OCI-LY7 (cell line): ENCODE measurements around the gene STXBP1. TPM values are rescaled to one million over a fixed set of nuclear protein-coding genes. Genes with fewer than 3 reads are reported as not detected.

Experiments
- BruUV-seq: library from RNA; stranded (reverse); fragments of 400-500 nt; replicated peaks from 2 replicates; lab custom pipeline; 2021; lab: Mats Ljungman, UMichigan
- CTCF ChIA-PET: fragments of 300-600 bp; sonication (Branson Sonifier 250); formaldehyde crosslinking; loops from one replicate; lab custom pipeline; 2022; ENCODE audit warnings: antibody characterized with exemption; ENCODE audit not compliant: unreplicated experiment; lab: Charles Lee
- POLR2A ChIA-PET: fragments of 300-600 bp; sonication (Branson Sonifier 250); formaldehyde crosslinking; loops from one replicate; lab custom pipeline; 2022; ENCODE audit warnings: antibody characterized with exemption; lab: Charles Lee
- DNase-seq: peaks from one replicate; pipeline ENCODE4 v3.0.0-alpha.2; 2015; ENCODE audit warnings: low spot score
- H2AFZ ChIP-seq: fragments of 200-600 bp; sonication (generic), shearing (Covaris generic); 2 replicates; pipeline ENCODE4 v1.6.1; 2014; ENCODE audit warnings: mild to moderate bottlenecking, antibody characterized with exemption, low read length, moderate library complexity
- H3K27ac ChIP-seq: fragments of 200-600 bp; sonication (generic); 2 replicates; pipeline ENCODE4 v1.5.1; 2014; ENCODE audit warnings: mixed run types, low read depth, mild to moderate bottlenecking, moderate library complexity, low read length, inconsistent platforms; ENCODE audit not compliant: poor library complexity, severe bottlenecking
- H3K36me3 ChIP-seq: fragments of 200-600 bp; sonication (generic); 2 replicates; pipeline ENCODE4 v1.6.1; 2014; ENCODE audit warnings: mild to moderate bottlenecking, antibody characterized with exemption, low read length, moderate library complexity, mixed read lengths; ENCODE audit not compliant: insufficient read depth
- H3K4me1 ChIP-seq: fragments of 200-600 bp; sonication (generic); 2 replicates; pipeline ENCODE4 v1.5.1; 2014; ENCODE audit warnings: mild to moderate bottlenecking, low read length; ENCODE audit not compliant: insufficient read depth, poor library complexity, severe bottlenecking
- H3K4me2 ChIP-seq: fragments of 200-600 bp; sonication (generic); 2 replicates; pipeline ENCODE4 v1.6.1; 2014; ENCODE audit warnings: mild to moderate bottlenecking, low read length
- H3K4me3 ChIP-seq: fragments of 200-600 bp; sonication (generic); 2 replicates; pipeline ENCODE4 v1.5.1; 2014; ENCODE audit warnings: mild to moderate bottlenecking, low read depth, low read length; ENCODE audit not compliant: poor library complexity, severe bottlenecking
- H3K79me2 ChIP-seq: fragments of 200-600 bp; sonication (generic); 2 replicates; pipeline ENCODE4 v1.6.1; 2016; ENCODE audit warnings: low read depth, mild to moderate bottlenecking, low read length, moderate library complexity, mixed read lengths; ENCODE audit not compliant: insufficient read depth
- H3K9me2 ChIP-seq: fragments of 200-600 bp; sonication (generic); 2 replicates; pipeline ENCODE4 v1.6.1; 2016; ENCODE audit warnings: mild to moderate bottlenecking, low read length, mixed read lengths; ENCODE audit not compliant: insufficient read depth
- H3K9me3 ChIP-seq: fragments of 200-600 bp; sonication (generic); 2 replicates; pipeline ENCODE4 v1.6.1; 2014; ENCODE audit warnings: mild to moderate bottlenecking, mixed run types, low read length, mixed read lengths
- H4K20me1 ChIP-seq: fragments of 200-600 bp; sonication (generic); 2 replicates; pipeline ENCODE4 v1.6.1; 2014; ENCODE audit warnings: mild to moderate bottlenecking, antibody characterized with exemption, low read length, moderate library complexity, mixed read lengths; ENCODE audit not compliant: insufficient read depth
- EZH2phosphoT487 ChIP-seq: fragments of 200-600 bp; sonication (generic); IDR thresholded peaks from 2 replicates; pipeline ENCODE4 v1.6.1; 2018; ENCODE audit warnings: low read depth, borderline replicate concordance, mild to moderate bottlenecking, mixed run types, antibody characterized with exemption, low read length, moderate library complexity, mixed read lengths
- intact Hi-C: fragments of 100-400 bp; cut with micrococcal nuclease; formaldehyde crosslinking; loops from one replicate; pipeline ENCODE4 v1.10.0; 2022; ENCODE audit not compliant: unreplicated experiment
- total RNA-seq, 2 experiments: library from RNA; depleted of rRNA in 1 of 2; stranded (reverse); fragments of >200 nt in 1 of 2; shearing (Covaris generic) in 1 of 2; gene quantifications; 2 replicates each; pipeline ENCODE4 v1.2.3, GENCODE V29; 2014 to 2022
- TF ChIP-seq, protein P1 (sequence below): fragments of 200-600 bp; sonication (generic); conservative IDR thresholded peaks from 2 replicates; pipeline ENCODE4 v1.5.1; 2014; ENCODE audit warnings: mild to moderate bottlenecking, antibody characterized with exemption, low read length, moderate library complexity, mixed read lengths

The STXBP1 gene
- total RNA-seq, 2 experiments from 2014 or later = 4.1 to 20.4 TPM

DNA sequence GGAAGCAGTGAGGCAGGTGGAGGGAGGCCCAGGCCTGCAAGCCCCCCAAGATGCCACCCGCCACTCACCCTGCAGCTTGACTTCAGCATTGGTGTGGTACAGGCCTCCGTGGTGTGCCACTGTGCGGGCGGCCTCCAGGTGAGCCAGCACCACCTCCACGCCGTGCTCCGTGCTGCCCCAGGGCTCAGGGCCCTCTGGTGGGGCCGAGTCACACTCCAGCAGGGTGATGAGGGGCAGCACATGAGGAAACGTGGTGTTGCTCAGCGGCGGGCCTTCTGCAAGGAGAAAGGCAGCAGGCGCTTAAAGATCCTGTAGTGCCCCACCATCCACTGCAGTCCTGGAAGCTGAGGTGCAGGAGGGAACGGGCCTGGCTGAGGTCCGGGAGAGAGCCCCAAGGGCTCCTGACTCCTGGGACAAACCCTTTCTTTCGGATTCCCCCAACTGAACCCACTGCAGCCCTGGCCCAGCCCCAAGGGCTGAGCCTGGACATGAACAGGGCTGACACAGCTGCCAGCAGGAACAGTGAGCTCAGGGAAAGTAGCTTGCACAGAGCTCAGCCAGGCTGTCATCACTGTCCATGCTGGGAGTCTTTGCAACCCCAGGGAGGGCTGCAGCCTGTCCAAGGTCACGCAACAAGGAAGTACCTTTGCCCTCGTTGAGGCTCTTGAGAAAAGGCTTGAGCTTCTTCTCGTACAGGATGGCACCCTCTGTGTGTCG lies 127.7 kb downstream of the STXBP1 start:
- no peaks in the 10 kb centered on the region for H3K9me3 ChIP-seq
- no TSS peak for BruUV-seq
- POLR2A ChIA-PET = no interaction called here
- intact Hi-C loops = no loop called here
- TF ChIP-seq, protein P1, sequence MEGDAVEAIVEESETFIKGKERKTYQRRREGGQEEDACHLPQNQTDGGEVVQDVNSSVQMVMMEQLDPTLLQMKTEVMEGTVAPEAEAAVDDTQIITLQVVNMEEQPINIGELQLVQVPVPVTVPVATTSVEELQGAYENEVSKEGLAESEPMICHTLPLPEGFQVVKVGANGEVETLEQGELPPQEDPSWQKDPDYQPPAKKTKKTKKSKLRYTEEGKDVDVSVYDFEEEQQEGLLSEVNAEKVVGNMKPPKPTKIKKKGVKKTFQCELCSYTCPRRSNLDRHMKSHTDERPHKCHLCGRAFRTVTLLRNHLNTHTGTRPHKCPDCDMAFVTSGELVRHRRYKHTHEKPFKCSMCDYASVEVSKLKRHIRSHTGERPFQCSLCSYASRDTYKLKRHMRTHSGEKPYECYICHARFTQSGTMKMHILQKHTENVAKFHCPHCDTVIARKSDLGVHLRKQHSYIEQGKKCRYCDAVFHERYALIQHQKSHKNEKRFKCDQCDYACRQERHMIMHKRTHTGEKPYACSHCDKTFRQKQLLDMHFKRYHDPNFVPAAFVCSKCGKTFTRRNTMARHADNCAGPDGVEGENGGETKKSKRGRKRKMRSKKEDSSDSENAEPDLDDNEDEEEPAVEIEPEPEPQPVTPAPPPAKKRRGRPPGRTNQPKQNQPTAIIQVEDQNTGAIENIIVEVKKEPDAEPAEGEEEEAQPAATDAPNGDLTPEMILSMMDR = no peak
- no peak for TF ChIP-seq EZH2phosphoT487
- no peak overlapping the region for H3K4me3 ChIP-seq
- peaks cover 57% of the 10 kb centered on the region for H3K36me3 ChIP-seq
- H3K27ac ChIP-seq = no peak overlapping the region
- H4K20me1 ChIP-seq = no peaks in the 10 kb centered on the region
- no peak overlapping the region for H2AFZ ChIP-seq
- CTCF ChIA-PET = no interaction called here
- peaks cover 8% of the 10 kb centered on the region for H3K4me1 ChIP-seq
- DNase-seq = no peak
- H3K4me2 ChIP-seq = no peak overlapping the region
- no peaks in the 10 kb centered on the region for H3K79me2 ChIP-seq
- H3K9me2 ChIP-seq = no peaks in the 10 kb centered on the region

DNA sequence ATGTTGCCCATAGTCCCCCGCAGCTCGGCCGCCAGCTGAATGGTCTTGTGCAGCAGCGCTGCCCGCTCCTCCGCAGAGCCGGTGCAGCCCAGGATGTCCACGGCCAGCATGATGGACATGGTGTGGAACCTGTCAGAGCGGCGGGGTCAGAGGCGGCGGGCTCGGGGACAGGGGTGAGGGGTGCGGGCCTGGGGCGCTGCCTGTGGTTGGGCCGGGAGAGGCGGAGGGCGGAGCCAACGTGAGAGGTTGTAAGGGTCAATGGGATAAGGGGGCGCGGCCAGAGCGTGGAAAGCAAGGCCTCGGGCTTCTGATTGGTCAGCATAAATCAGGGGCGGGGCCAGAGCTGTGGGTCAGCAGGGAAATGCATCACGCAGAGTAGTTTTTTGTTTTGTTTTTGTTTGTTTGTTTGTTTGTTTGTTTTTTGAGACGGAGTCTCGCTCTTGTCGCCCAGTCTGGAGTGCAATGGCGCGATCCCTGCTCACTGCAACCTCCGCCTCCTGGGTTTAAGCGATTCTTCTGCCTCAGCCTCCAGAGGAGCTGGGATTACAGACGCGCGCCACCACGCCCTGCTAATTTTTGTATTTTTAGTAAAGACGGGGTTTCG lies 129.9 kb downstream of the STXBP1 start:
- POLR2A ChIA-PET = no interaction called here
- no peaks in the 10 kb centered on the region for H4K20me1 ChIP-seq
- no peaks in the 10 kb centered on the region for H3K4me1 ChIP-seq
- DNase-seq = no peak
- no peak overlapping the region for H3K27ac ChIP-seq
- intact Hi-C loops = no loop called here
- no peaks in the 10 kb centered on the region for H3K79me2 ChIP-seq
- CTCF ChIA-PET = no interaction called here
- H3K36me3 ChIP-seq = peaks cover 65% of the 10 kb centered on the region
- H3K9me3 ChIP-seq = no peaks in the 10 kb centered on the region
- BruUV-seq = no TSS peak
- H3K4me3 ChIP-seq = no peak overlapping the region
- H3K4me2 ChIP-seq = no peak overlapping the region
- H3K9me2 ChIP-seq = no peaks in the 10 kb centered on the region
- TF ChIP-seq EZH2phosphoT487 = no peak
- TF ChIP-seq, protein P1 = no peak
- H2AFZ ChIP-seq = no peak overlapping the region

Other genes starting within 250 kb of the STXBP1 start
- gene SLC2A8, start 215.1 kb upstream of the STXBP1 start, total RNA-seq (2014; rRNA removed; shearing (Covaris generic)) = 5.6 and 11.9 TPM in 2 replicates
- 18.0 and 19.6 TPM in 2 replicates for gene SLC2A8, start 215.1 kb upstream of the STXBP1 start, total RNA-seq (2022)
- gene ZNF79, start 187.9 kb upstream of the STXBP1 start, total RNA-seq (2014; rRNA removed; shearing (Covaris generic)) = 14.1 and 14.9 TPM in 2 replicates
- gene ZNF79, start 187.9 kb upstream of the STXBP1 start, total RNA-seq (2022) = 9.3 and 9.4 TPM in 2 replicates
- gene RPL12, start 160.9 kb upstream of the STXBP1 start, total RNA-seq (2014; rRNA removed; shearing (Covaris generic)) = 1,855 and 1,868 TPM in 2 replicates
- gene RPL12, start 160.9 kb upstream of the STXBP1 start, total RNA-seq (2022) = 1,622 and 1,726 TPM in 2 replicates
- gene LRSAM1, start 160.8 kb upstream of the STXBP1 start, total RNA-seq (2014; rRNA removed; shearing (Covaris generic)) = 13.6 and 20.8 TPM in 2 replicates
- 32.2 and 34.1 TPM in 2 replicates for gene LRSAM1, start 160.8 kb upstream of the STXBP1 start, total RNA-seq (2022)
- gene CFAP157, start 94.7 kb downstream of the STXBP1 start, total RNA-seq (2014; rRNA removed; shearing (Covaris generic)) = 0.22 TPM in 1 of 2 replicates, not detected in the other
- gene CFAP157, start 94.7 kb downstream of the STXBP1 start, total RNA-seq (2022) = 0.13 TPM in 1 of 2 replicates, not detected in the other
- 11.1 and 12.4 TPM in 2 replicates for gene PTRH1, start 103.4 kb downstream of the STXBP1 start, total RNA-seq (2014; rRNA removed; shearing (Covaris generic))
- 8.9 and 10.2 TPM in 2 replicates for gene PTRH1, start 103.4 kb downstream of the STXBP1 start, total RNA-seq (2022)
- not detected in 2 replicates for gene TTC16, start 103.8 kb downstream of the STXBP1 start, total RNA-seq (2014; rRNA removed; shearing (Covaris generic))
- gene TTC16, start 103.8 kb downstream of the STXBP1 start, total RNA-seq (2022) = not detected in 2 replicates
- 8.9 and 13.9 TPM in 2 replicates for gene TOR2A, start 123.0 kb downstream of the STXBP1 start, total RNA-seq (2014; rRNA removed; shearing (Covaris generic))
- gene TOR2A, start 123.0 kb downstream of the STXBP1 start, total RNA-seq (2022) = 17.9 and 21.6 TPM in 2 replicates
- 38.5 and 40.0 TPM in 2 replicates for gene SH2D3C, start 166.4 kb downstream of the STXBP1 start, total RNA-seq (2014; rRNA removed; shearing (Covaris generic))
- 39.1 and 45.7 TPM in 2 replicates for gene SH2D3C, start 166.4 kb downstream of the STXBP1 start, total RNA-seq (2022)
- 69.8 and 80.0 TPM in 2 replicates for gene CDK9, start 173.8 kb downstream of the STXBP1 start, total RNA-seq (2014; rRNA removed; shearing (Covaris generic))
- gene CDK9, start 173.8 kb downstream of the STXBP1 start, total RNA-seq (2022) = 123 and 136 TPM in 2 replicates
- gene FPGS, start 190.6 kb downstream of the STXBP1 start, total RNA-seq (2014; rRNA removed; shearing (Covaris generic)) = 136 and 147 TPM in 2 replicates
- 132 and 165 TPM in 2 replicates for gene FPGS, start 190.6 kb downstream of the STXBP1 start, total RNA-seq (2022)
- not detected in 2 replicates for gene ENG, start 242.4 kb downstream of the STXBP1 start, total RNA-seq (2014; rRNA removed; shearing (Covaris generic))
- not detected in 2 replicates for gene ENG, start 242.4 kb downstream of the STXBP1 start, total RNA-seq (2022)